H1 (cell line): Measurements from ENCODE around the gene OR10A2. TPM values are rescaled to one million over a fixed set of nuclear protein-coding genes. Genes with fewer than 3 reads are reported as not detected.
"Not testable (repeated sequence)": the region's sequence is repeated elsewhere in the genome, so short reads cannot be mapped to it uniquely, and the experiment has no call there.

Experiments used
- CTCF ChIA-PET: fragments of 300-600 bp; sonication (Branson Sonifier 250); formaldehyde crosslinking; loops from one replicate; lab custom pipeline; 2021; ENCODE audit not compliant: partially characterized antibody; lab: Charles Lee
- POLR2A ChIA-PET: fragments of 300-600 bp; sonication (Branson Sonifier 250); formaldehyde crosslinking; loops from one replicate; lab custom pipeline; 2021; ENCODE audit warnings: inconsistent platforms; ENCODE audit not compliant: partially characterized antibody; lab: Charles Lee
- DNase-seq, 2 experiments: peaks; one replicate each; pipeline versions ENCODE4 v3.0.0 to v3.0.0-alpha.2; 2010 to 2022; ENCODE audit warnings: low spot score in 2 of 2, low read depth in 1 of 2, mixed read lengths in 1 of 2
- FAIRE-seq: peaks from 2 replicates; lab custom pipeline; 2011; peaks lifted over from hg19 to GRCh38; lab: Jason Lieb, UNC
- H2AFZ ChIP-seq: 2 replicates; pipeline ENCODE4 v1.8.1; 2012; ENCODE audit warnings: low read length, inconsistent platforms
- H2AK5ac ChIP-seq: 2 replicates; pipeline ENCODE4 v1.6.1; 2013; ENCODE audit warnings: low read depth, low read length
- H2BK120ac ChIP-seq: replicated peaks from 2 replicates; pipeline ENCODE3; 2013; ENCODE audit warnings: low read depth, low read length, inconsistent platforms
- H2BK12ac ChIP-seq: 2 replicates; pipeline ENCODE4 v1.6.1; 2013; ENCODE audit warnings: low read depth, low read length
- H2BK15ac ChIP-seq: 2 replicates; pipeline ENCODE4 v1.6.1; 2013; ENCODE audit warnings: low read length
- H2BK20ac ChIP-seq: 2 replicates; pipeline ENCODE4 v1.6.1; 2013; ENCODE audit warnings: low read length
- H2BK5ac ChIP-seq: 2 replicates; pipeline ENCODE4 v1.6.1; 2013; ENCODE audit warnings: low read depth, low read length
- H3K14ac ChIP-seq: 2 replicates; pipeline ENCODE4 v1.6.1; 2013; ENCODE audit warnings: inconsistent platforms; ENCODE audit not compliant: insufficient read length
- H3K18ac ChIP-seq: 2 replicates; pipeline ENCODE4 v1.6.1; 2013; ENCODE audit warnings: low read length; ENCODE audit errors: extremely low read depth
- H3K23ac ChIP-seq: 2 replicates; pipeline ENCODE4 v1.6.1; 2013; ENCODE audit warnings: inconsistent platforms; ENCODE audit not compliant: insufficient read length
- H3K23me2 ChIP-seq: 2 replicates; pipeline ENCODE4 v1.6.1; 2013; ENCODE audit warnings: low read depth, low read length
- H3K27ac ChIP-seq: 2 replicates; pipeline ENCODE4 v1.6.1; 2011; ENCODE audit warnings: low read depth, low read length, inconsistent platforms
- H3K27me3 ChIP-seq, 4 experiments: replicated peaks in 1 of 4; 1 replicate in 1 of 4; 2 replicates in 3 of 4; pipeline versions ENCODE4 v1.6.1 to v1.8.1; 2011 to 2013; ENCODE audit warnings: low read length in 3 of 4, mild to moderate bottlenecking in 3 of 4, inconsistent platforms in 2 of 4, mixed read lengths in 2 of 4, moderate library complexity in 1 of 4; ENCODE audit not compliant: control insufficient read depth in 3 of 4, insufficient read depth in 3 of 4; ENCODE audit errors: extremely low read depth in 1 of 4
- H3K36me3 ChIP-seq, 4 experiments: 2 replicates each; pipeline versions ENCODE4 v1.6.1 to v1.8.1; 2011 to 2013; ENCODE audit warnings: mild to moderate bottlenecking in 4 of 4, low read length in 3 of 4, moderate library complexity in 2 of 4, control low read depth in 1 of 4, inconsistent platforms in 1 of 4; ENCODE audit not compliant: insufficient read depth in 4 of 4, control insufficient read depth in 2 of 4
- H3K4ac ChIP-seq: replicated peaks from 2 replicates; pipeline ENCODE3; 2013; ENCODE audit warnings: low read length, low read depth, mixed read lengths, inconsistent platforms; ENCODE audit not compliant: insufficient read length
- H3K4me1 ChIP-seq, 4 experiments: replicated peaks in 1 of 4; 1 replicate in 1 of 4; 2 replicates in 3 of 4; pipeline versions ENCODE4 v1.6.1 to v1.8.1; 2011 to 2013; ENCODE audit warnings: low read length in 3 of 4, inconsistent platforms in 2 of 4, mixed read lengths in 1 of 4; ENCODE audit not compliant: insufficient read depth in 4 of 4, control insufficient read depth in 3 of 4
- H3K4me2 ChIP-seq, 2 experiments: 2 replicates each; pipeline versions ENCODE4 v1.6.1 to v1.8.1; 2011 to 2013; ENCODE audit warnings: low read depth in 2 of 2, low read length in 2 of 2, control low read depth in 1 of 2, inconsistent platforms in 1 of 2, mild to moderate bottlenecking in 1 of 2; ENCODE audit not compliant: insufficient read depth in 1 of 2
- H3K4me3 ChIP-seq, 4 experiments: fragments of 200-600, 300-600 bp in 1 of 4; sonication (generic), shearing (Covaris generic), sonication (Bioruptor Twin) in 1 of 4; 2 replicates each; pipeline versions ENCODE4 v1.5.1 to v1.8.1; 2011 to 2016; ENCODE audit warnings: low read length in 4 of 4, low read depth in 3 of 4, control low read depth in 2 of 4, inconsistent platforms in 2 of 4, mild to moderate bottlenecking in 2 of 4, mixed read lengths in 1 of 4, moderate library complexity in 1 of 4; ENCODE audit not compliant: insufficient read depth in 2 of 4; ENCODE audit errors: extremely low read depth in 1 of 4
- H3K56ac ChIP-seq: replicated peaks from 2 replicates; pipeline ENCODE3; 2013; ENCODE audit warnings: low read depth, mild to moderate bottlenecking, mixed read lengths, low read length, inconsistent platforms; ENCODE audit not compliant: insufficient read length
- H3K79me1 ChIP-seq: 2 replicates; pipeline ENCODE4 v1.6.1; 2013; ENCODE audit warnings: low read depth, low read length, control low read depth
- H3K79me2 ChIP-seq, 2 experiments: 2 replicates each; pipeline versions ENCODE4 v1.6.1 to v1.8.1; 2012 to 2013; ENCODE audit warnings: low read length in 2 of 2, mild to moderate bottlenecking in 2 of 2, inconsistent platforms in 1 of 2; ENCODE audit not compliant: insufficient read depth in 2 of 2, control insufficient read depth in 1 of 2
- H3K9ac ChIP-seq, 4 experiments: replicated peaks in 1 of 4; 1 replicate in 1 of 4; 2 replicates in 3 of 4; pipeline versions ENCODE4 v1.6.1 to v1.8.1; 2011 to 2013; ENCODE audit warnings: low read depth in 3 of 4, low read length in 3 of 4, control low read depth in 2 of 4, mild to moderate bottlenecking in 2 of 4, moderate library complexity in 2 of 4, inconsistent platforms in 1 of 4; ENCODE audit errors: extremely low read depth in 1 of 4
- H3K9me3 ChIP-seq, 2 experiments: 2 replicates each; pipeline versions ENCODE4 v1.6.1 to v1.8.1; 2012 to 2013; ENCODE audit warnings: mild to moderate bottlenecking in 2 of 2, moderate library complexity in 2 of 2, control low read depth in 1 of 2, inconsistent platforms in 1 of 2, low read depth in 1 of 2, low read length in 1 of 2, mixed read lengths in 1 of 2; ENCODE audit not compliant: insufficient read depth in 2 of 2
- H4K20me1 ChIP-seq, 2 experiments: replicated peaks in 1 of 2; 2 replicates each; pipeline versions ENCODE3 to v1.8.1; 2011 to 2013; ENCODE audit warnings: inconsistent platforms in 2 of 2, low read length in 2 of 2, mild to moderate bottlenecking in 1 of 2; ENCODE audit not compliant: insufficient read depth in 2 of 2, control insufficient read depth in 1 of 2
- H4K5ac ChIP-seq: 2 replicates; pipeline ENCODE4 v1.6.1; 2013; ENCODE audit warnings: low read length, low read depth, mixed read lengths, inconsistent platforms; ENCODE audit not compliant: insufficient read length
- H4K8ac ChIP-seq: 2 replicates; pipeline ENCODE4 v1.8.0; 2013; ENCODE audit warnings: mild to moderate bottlenecking, moderate library complexity, low read length, inconsistent platforms; ENCODE audit not compliant: insufficient read depth; ENCODE audit errors: extremely low read depth
- H4K91ac ChIP-seq: replicated peaks from 2 replicates; pipeline ENCODE3; 2013; ENCODE audit warnings: low read length, mixed read lengths, inconsistent platforms; ENCODE audit not compliant: insufficient read length
- CTBP2 ChIP-seq: IDR thresholded peaks from 2 replicates; pipeline ENCODE4 v1.7.0; 2011; ENCODE audit warnings: borderline replicate concordance, mild to moderate bottlenecking, moderate library complexity, mixed read lengths, low read length; ENCODE audit not compliant: insufficient read depth, insufficient read length
- RFX5 ChIP-seq: IDR thresholded peaks from 2 replicates; pipeline ENCODE4 v1.6.1; 2011; ENCODE audit warnings: low read depth, low read length, improper control_type of control experiment, borderline replicate concordance
- RNF2 ChIP-seq: fragments of 200-900, 300-1000 bp; sonication (generic); IDR thresholded peaks from 2 replicates; pipeline ENCODE4 v1.7.1; 2016; ENCODE audit warnings: borderline replicate concordance, low read depth, mild to moderate bottlenecking, antibody characterized with exemption, low read length; ENCODE audit not compliant: poor library complexity, severe bottlenecking; ENCODE audit errors: missing control alignments
- ZNF274 ChIP-seq: IDR thresholded peaks from 2 replicates; pipeline ENCODE4 v1.7.0; 2012; ENCODE audit warnings: low read length, borderline replicate concordance; ENCODE audit errors: extremely low read depth
- WGBS, 2 experiments: shearing (Covaris generic) in 1 of 2; methylation state at CpG; one replicate each; pipeline versions ENCODE4 v1.1.6 to v1.1.7; 2013 to 2015; ENCODE audit warnings: low lambda C conversion rate in 2 of 2, mixed read lengths in 2 of 2, inconsistent platforms in 1 of 2, low coverage in 1 of 2, missing lambda C conversion rate in 1 of 2; ENCODE audit not compliant: insufficient replicate concordance in 2 of 2, insufficient coverage in 1 of 2, insufficient read length in 1 of 2; ENCODE audit errors: extremely low coverage in 1 of 2, missing lambda C conversion rate in 1 of 2; 5-methylcytosine and 5-hydroxymethylcytosine counted together
- polyA plus RNA-seq, 7 experiments: library from polyadenylated mRNA; depleted of rRNA in 3 of 7; stranded (reverse) in 5 of 7; unstranded in 2 of 7; fragments of >200 nt in 5 of 7; fragments of 200-250 nt in 2 of 7; gene quantifications; 1 replicate in 5 of 7; 2 replicates in 1 of 7; 4 replicates in 1 of 7; pipeline versions ENCODE4 v1.2.1 to v1.2.3, GENCODE V29; 2011 to 2013; ENCODE audit warnings: missing spikeins in 2 of 7, mixed read lengths in 2 of 7
- total RNA-seq: library from RNA; stranded (reverse); fragmentation: NEBNext Ultra II Directional; extraction: Animal tissue kit (Norgen Biotek cat#: 25700); gene quantifications from 2 replicates; pipeline ENCODE4 v1.2.1, GENCODE V29; 2021

The OR10A2 gene
- total and polyA plus RNA-seq, 2 of the 8 experiments (the other 6 are each of a cell fraction or from before 2014, with no cell fraction given), result not detected

DNA sequence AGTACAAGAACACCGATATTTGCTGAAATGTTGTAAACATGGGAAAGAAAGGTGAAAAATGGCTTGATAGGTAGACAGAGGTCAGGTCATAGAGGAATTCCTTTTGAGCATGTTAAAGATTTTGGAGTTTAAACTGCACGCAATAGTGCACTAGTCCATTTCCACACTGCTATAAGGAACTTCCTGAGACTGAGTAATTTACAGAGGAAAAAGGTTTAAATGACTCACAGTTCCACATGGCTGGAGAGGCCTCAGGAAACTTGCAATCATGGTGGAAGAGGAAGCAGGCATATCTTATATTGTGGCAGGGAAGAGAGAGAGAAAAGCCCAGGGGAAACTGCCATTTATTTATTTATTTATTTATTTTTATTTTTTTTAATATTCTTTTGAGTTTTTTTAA lies 12.3 kb upstream of the OR10A2 start (continued):
- no peak for TF ChIP-seq RNF2
- no peak for TF ChIP-seq RFX5
- TF ChIP-seq CTBP2, result no peak
- no peak for TF ChIP-seq ZNF274

DNA sequence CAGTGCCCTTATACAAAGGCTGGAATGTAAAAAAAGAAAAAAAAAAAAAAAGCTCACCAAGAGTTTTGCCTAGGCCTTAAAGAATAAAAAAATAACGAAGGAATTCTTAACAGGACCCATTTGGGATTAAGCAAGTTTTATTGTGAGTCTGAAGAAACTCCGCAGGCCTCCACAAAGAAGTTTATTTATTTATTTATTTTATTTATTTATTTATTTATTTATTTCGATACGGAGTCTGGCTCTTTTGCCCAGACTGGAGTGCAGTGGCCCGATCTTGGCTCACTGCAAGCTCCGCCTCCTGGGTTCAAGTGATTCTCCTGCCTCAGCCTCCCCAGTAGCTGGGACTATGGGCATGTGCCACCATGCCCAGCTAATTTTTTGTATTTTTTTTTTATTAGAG lies 8.1 kb upstream of the OR10A2 start:
- ChIA-PET POLR2A (interaction anchor here (1.4 kb wide), 1 partner anchor 9 kb away, joined by 4 read pairs; no protein-coding TSS in a partner anchor), CTCF (interaction anchor here (0.7 to 1.4 kb wide), 2 partner anchors 38 to 42 kb away, joined by 3 to 5 read pairs; no protein-coding TSS in a partner anchor)
- H3K14ac ChIP-seq, H3K79me1 ChIP-seq, H3K18ac ChIP-seq, H3K36me3 ChIP-seq, H2BK5ac ChIP-seq, H2BK20ac ChIP-seq, H3K56ac ChIP-seq, H2BK120ac ChIP-seq, H2AK5ac ChIP-seq, H3K27ac ChIP-seq, H3K4me2 ChIP-seq, H3K4me1 ChIP-seq, H2AFZ ChIP-seq, H4K5ac ChIP-seq, H3K4ac ChIP-seq, H4K8ac ChIP-seq, H2BK12ac ChIP-seq, H3K4me3 ChIP-seq, H3K9me3 ChIP-seq, H4K20me1 ChIP-seq, H3K23me2 ChIP-seq, H3K79me2 ChIP-seq, H3K23ac ChIP-seq, H4K91ac ChIP-seq, H3K9ac ChIP-seq, H3K27me3 ChIP-seq, H2BK15ac ChIP-seq, DNase-seq, FAIRE-seq: not testable (repeated sequence)
- WGBS, 2 experiments, result 96% methylated on average over 6 of the region's 6 CpGs; no CpG with 5 or more reads in 1 of the 2 experiments
